OCI-LY3 (cell line): ENCODE data around the gene SCAF11.

Source experiments
- H2AFZ ChIP-seq: fragments of 200-600, 300-600 bp; shearing (Covaris generic); 2 replicates; pipeline ENCODE4 v1.6.0; 2014; ENCODE audit warnings: antibody characterized with exemption, low read depth, low read length
- H3K27ac ChIP-seq: fragments of 200-600, 300-600 bp; sonication (generic); 2 replicates; pipeline ENCODE4 v1.5.1; 2014; ENCODE audit warnings: mild to moderate bottlenecking, low read length, moderate library complexity, mixed read lengths
- H3K27me3 ChIP-seq: fragments of 200-600, 300-600 bp; sonication (generic); 2 replicates; pipeline ENCODE4 v1.6.1; 2014; ENCODE audit warnings: low read depth, low read length, mixed read lengths
- H3K36me3 ChIP-seq: fragments of 200-600, 300-600 bp; sonication (generic); replicated peaks from 2 replicates; pipeline ENCODE3; 2014; ENCODE audit warnings: low read depth, low read length, mixed read lengths
- H3K4me1 ChIP-seq: fragments of 300-600, 200-600 bp; sonication (generic); 2 replicates; pipeline ENCODE4 v1.6.1; 2014; ENCODE audit warnings: low read length, mixed read lengths
- H3K4me2 ChIP-seq: fragments of 200-600, 300-600 bp; sonication (generic); 2 replicates; pipeline ENCODE4 v1.6.1; 2014; ENCODE audit warnings: low read length, mixed read lengths
- H3K4me3 ChIP-seq: fragments of 300-600, 200-600 bp; sonication (generic); 2 replicates; pipeline ENCODE4 v1.5.1; 2014; ENCODE audit warnings: antibody characterized with exemption, mild to moderate bottlenecking, low read length, moderate library complexity
- H3K79me2 ChIP-seq: fragments of 300-600, 200-600 bp; shearing (Covaris generic); 2 replicates; pipeline ENCODE4 v1.6.1; 2014; ENCODE audit warnings: mild to moderate bottlenecking, low read length, mixed read lengths
- H3K9ac ChIP-seq: fragments of 300-600, 200-600 bp; shearing (Covaris generic); 2 replicates; pipeline ENCODE4 v1.6.0; 2014; ENCODE audit warnings: mild to moderate bottlenecking, low read length, moderate library complexity
- H3K9me3 ChIP-seq: fragments of 200-600, 300-600 bp; shearing (Covaris generic); 2 replicates; pipeline ENCODE4 v1.6.1; 2014; ENCODE audit warnings: low read length, mixed read lengths; ENCODE audit not compliant: insufficient read depth
- H4K20me1 ChIP-seq: fragments of 200-600, 300-600 bp; sonication (generic); 2 replicates; pipeline ENCODE4 v1.6.1; 2016; ENCODE audit warnings: low read length, mixed read lengths; ENCODE audit not compliant: insufficient read depth
- EZH2phosphoT487 ChIP-seq: fragments of 200-600 bp; shearing (Covaris generic); IDR thresholded peaks from 2 replicates; pipeline ENCODE4 v1.6.1; 2018; ENCODE audit warnings: antibody characterized with exemption, mixed run types, low read depth
- TF ChIP-seq, protein P1 (sequence below): fragments of 200-600, 300-600 bp; sonication (generic); IDR thresholded peaks from 2 replicates; pipeline ENCODE4 v1.5.1; 2014; ENCODE audit warnings: antibody characterized with exemption, low read length, low read depth

SCAF11 gene

DNA sequence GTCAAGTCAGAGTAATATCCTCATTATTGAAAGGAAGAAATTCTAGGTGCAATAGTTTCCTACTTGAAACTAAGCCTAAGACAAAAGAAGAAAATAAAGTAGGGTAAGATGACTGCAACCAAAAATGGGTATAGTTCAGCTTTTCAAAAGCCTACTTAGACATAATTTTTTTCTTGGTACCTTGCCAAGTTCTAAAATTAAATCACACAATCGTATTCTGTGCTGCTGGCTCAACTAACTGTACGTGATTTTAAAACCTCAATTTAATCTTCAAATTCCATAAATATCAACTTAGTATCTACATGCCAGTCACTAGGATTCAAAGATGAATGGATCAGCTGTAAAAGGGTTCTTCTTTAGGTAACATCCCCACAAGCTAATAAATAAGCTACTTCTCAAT, 56.9 kb downstream of the SCAF11 start:
- no peak for TF ChIP-seq EZH2phosphoT487
- TF ChIP-seq, protein P1, sequence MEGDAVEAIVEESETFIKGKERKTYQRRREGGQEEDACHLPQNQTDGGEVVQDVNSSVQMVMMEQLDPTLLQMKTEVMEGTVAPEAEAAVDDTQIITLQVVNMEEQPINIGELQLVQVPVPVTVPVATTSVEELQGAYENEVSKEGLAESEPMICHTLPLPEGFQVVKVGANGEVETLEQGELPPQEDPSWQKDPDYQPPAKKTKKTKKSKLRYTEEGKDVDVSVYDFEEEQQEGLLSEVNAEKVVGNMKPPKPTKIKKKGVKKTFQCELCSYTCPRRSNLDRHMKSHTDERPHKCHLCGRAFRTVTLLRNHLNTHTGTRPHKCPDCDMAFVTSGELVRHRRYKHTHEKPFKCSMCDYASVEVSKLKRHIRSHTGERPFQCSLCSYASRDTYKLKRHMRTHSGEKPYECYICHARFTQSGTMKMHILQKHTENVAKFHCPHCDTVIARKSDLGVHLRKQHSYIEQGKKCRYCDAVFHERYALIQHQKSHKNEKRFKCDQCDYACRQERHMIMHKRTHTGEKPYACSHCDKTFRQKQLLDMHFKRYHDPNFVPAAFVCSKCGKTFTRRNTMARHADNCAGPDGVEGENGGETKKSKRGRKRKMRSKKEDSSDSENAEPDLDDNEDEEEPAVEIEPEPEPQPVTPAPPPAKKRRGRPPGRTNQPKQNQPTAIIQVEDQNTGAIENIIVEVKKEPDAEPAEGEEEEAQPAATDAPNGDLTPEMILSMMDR: no peak
- Histone ChIP-seq H3K79me2 (no peaks in the 10 kb centered on the region; the same call in 1 of the 2 replicates), H3K4me1 (peaks cover 16% of the 10 kb centered on the region), H3K27me3 (no peaks in the 10 kb centered on the region), H3K9me3 (no peaks in the 10 kb centered on the region), H3K9ac (no peak overlapping the region), H3K4me3 (no peak overlapping the region), H3K4me2 (no peak overlapping the region), H3K27ac (no peak overlapping the region), H2AFZ (no peak overlapping the region), H3K36me3 (peaks cover 35% of the 10 kb centered on the region), H4K20me1 (no peaks in the 10 kb centered on the region)

DNA sequence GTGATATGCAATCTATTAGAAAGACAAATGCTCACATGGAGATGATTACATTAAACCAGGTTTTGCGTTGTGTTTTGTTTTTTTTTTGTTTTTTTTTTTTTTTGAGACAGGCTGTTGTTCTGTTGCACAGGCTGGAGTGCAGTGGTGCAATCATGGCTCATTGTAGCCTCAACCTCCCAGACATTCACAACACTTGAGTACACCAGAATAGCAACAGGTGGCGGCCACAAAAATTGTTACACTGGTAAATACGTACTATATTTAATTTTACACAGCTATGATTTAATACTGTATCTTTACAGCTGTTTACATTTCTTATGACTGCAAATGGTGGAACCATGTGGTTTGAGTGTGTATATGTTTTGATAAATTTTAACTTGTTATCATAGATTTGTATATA, 60.0 kb downstream of the SCAF11 start:
- Histone ChIP-seq H3K9ac (no peak overlapping the region), H3K79me2 (peaks cover 3% of the 10 kb centered on the region), H2AFZ (no peak overlapping the region), H3K4me1 (peaks cover 23% of the 10 kb centered on the region), H3K27ac (no peak overlapping the region), H4K20me1 (no peaks in the 10 kb centered on the region), H3K36me3 (peaks cover 49% of the 10 kb centered on the region), H3K27me3 (no peaks in the 10 kb centered on the region), H3K4me3 (no peak overlapping the region), H3K4me2 (no peak overlapping the region), H3K9me3 (no peaks in the 10 kb centered on the region)
- TF ChIP-seq, protein P1: no peak
- TF ChIP-seq EZH2phosphoT487: no peak

- Histone ChIP-seq H3K36me3 (peaks cover 58% of the 10 kb centered on the region), H3K27me3 (no peaks in the 10 kb centered on the region), H3K79me2 (peaks cover 3% of the 10 kb centered on the region; the same call in 1 of the 2 replicates), H3K9me3 (no peaks in the 10 kb centered on the region), H3K27ac (peak overlapping the region; percentile 39), H3K9ac (no peak overlapping the region), H4K20me1 (no peaks in the 10 kb centered on the region), H3K4me1 (peaks cover 23% of the 10 kb centered on the region), H3K4me2 (peak overlapping the region; percentile 23; the same call in 1 of the 2 replicates), H2AFZ (no peak overlapping the region), H3K4me3 (no peak overlapping the region)
- no peak for TF ChIP-seq EZH2phosphoT487
- TF ChIP-seq, protein P1: no peak
Measured at GRCh38 chr12:45928309-45928708, 62.1 kb downstream of the SCAF11 start.

GRCh38 chr12:45918818-45919217, 71.6 kb downstream of the SCAF11 start:
- no peaks in the 10 kb centered on the region for H3K9me3 ChIP-seq
- H3K27ac ChIP-seq: no peak overlapping the region
- H4K20me1 ChIP-seq: no peaks in the 10 kb centered on the region
- no peaks in the 10 kb centered on the region for H3K27me3 ChIP-seq
- H3K9ac ChIP-seq: no peak overlapping the region
- peaks cover 51% of the 10 kb centered on the region for H3K36me3 ChIP-seq
- TF ChIP-seq, protein P1: no peak
- no peak for TF ChIP-seq EZH2phosphoT487
- H3K4me3 ChIP-seq: no peak overlapping the region
- no peaks in the 10 kb centered on the region for H3K79me2 ChIP-seq
- no peak overlapping the region for H3K4me2 ChIP-seq
- no peak overlapping the region for H2AFZ ChIP-seq
- peaks cover 5% of the 10 kb centered on the region; the same call in 1 of the 2 replicates for H3K4me1 ChIP-seq
